ENCODE measurements around the gene ABLIM3.

DNA sequence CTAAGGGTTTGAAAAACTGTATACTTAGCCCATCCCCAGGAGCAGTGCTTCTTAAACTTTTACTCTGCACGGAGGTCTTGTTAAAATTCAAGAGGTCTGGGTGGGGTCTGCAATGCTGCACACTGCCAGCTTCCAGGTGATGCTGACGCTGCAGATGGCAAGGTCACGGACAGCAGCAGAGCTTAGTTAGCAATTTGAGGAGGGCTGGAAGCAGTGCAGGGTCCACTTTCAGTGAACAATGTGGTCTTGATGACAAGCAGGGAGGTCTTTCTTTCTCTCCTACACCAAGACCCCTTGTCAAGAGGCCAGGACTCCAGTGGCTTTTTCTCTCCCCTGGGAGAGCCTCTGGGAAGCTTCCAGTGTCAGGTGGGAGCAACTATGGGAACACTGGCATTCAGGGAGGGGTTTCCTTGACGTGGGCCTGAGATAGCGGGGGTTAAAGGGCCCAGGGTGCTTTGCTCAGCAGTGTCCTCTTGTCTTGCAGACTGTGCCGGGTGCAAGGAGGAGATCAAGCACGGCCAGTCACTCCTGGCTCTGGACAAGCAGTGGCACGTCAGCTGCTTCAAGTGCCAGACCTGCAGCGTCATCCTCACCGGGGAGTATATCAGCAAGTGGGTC is 65.3 kb downstream of the ABLIM3 start:
- no peak for TF ChIP-seq GATA2 (IDR thresholded peaks at IDR 0.05; ENCODE audit: low read depth, low read length)
- no peak for TF ChIP-seq GATA3 (IDR thresholded peaks at IDR 0.05; ENCODE audit: low read depth, low read length)

Measured in SH-SY5Y (cell line).